Measurements from ENCODE around the gene PDE6B. TPM values are rescaled to one million over a fixed set of nuclear protein-coding genes. Genes with fewer than 3 reads are reported as not detected.

The PDE6B gene
- polyA plus RNA-seq, 1 donor: 27.1 TPM

GRCh38 chr4:709348-709747 lies 84.0 kb downstream of the PDE6B start:
- Histone ChIP-seq H3K27ac (ENCODE audit: low read length) (no peak overlapping the region), H3K4me3 (ENCODE audit: low read length) (no peak overlapping the region), H3K9me3 (ENCODE audit: control insufficient read depth, low read depth, low read length) (no peaks in the 10 kb centered on the region), H3K4me1 (ENCODE audit: control insufficient read depth, insufficient read depth, low read length) (peaks cover 11% of the 10 kb centered on the region), H3K36me3 (ENCODE audit: control insufficient read depth, insufficient read depth, low read length) (peaks cover 14% of the 10 kb centered on the region), H3K27me3 (ENCODE audit: control insufficient read depth, insufficient read depth, low read length) (no peaks in the 10 kb centered on the region)
- WGBS (ENCODE audit: insufficient coverage, low lambda C conversion rate): 100% methylated on average over 1 of the region's 6 CpGs
- no peak for DNase-seq

DNA sequence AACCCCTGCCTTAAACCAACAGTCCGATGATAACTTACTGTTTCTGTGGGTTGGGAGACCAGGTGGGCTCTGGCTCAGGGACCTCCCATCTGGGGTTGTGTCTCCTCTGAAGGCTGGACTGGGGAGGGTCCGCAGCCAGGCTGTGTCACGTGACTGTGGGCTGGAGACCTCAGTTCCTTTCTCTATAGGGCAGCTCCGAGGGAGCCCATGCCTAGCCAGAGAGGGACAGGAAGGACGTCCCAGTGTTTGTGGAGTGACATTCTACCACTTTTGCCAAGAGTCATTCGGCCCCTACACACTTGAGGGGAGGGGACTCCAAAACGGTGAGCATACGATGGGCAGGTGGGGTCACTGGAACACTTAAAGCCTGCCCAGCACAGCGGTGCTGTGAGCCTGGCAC lies 84.7 kb downstream of the PDE6B start:
- Histone ChIP-seq H3K27me3 (ENCODE audit: control insufficient read depth, insufficient read depth, low read length) (no peaks in the 10 kb centered on the region), H3K4me1 (ENCODE audit: control insufficient read depth, insufficient read depth, low read length) (peaks cover 9% of the 10 kb centered on the region), H3K9me3 (ENCODE audit: control insufficient read depth, low read depth, low read length) (no peaks in the 10 kb centered on the region), H3K36me3 (ENCODE audit: control insufficient read depth, insufficient read depth, low read length) (peaks cover 17% of the 10 kb centered on the region), H3K4me3 (ENCODE audit: low read length) (no peak overlapping the region), H3K27ac (ENCODE audit: low read length) (no peak overlapping the region)
- WGBS (ENCODE audit: insufficient coverage, low lambda C conversion rate): no CpG with 5 or more reads among the region's 9 CpGs
- DNase-seq: no peak

DNA sequence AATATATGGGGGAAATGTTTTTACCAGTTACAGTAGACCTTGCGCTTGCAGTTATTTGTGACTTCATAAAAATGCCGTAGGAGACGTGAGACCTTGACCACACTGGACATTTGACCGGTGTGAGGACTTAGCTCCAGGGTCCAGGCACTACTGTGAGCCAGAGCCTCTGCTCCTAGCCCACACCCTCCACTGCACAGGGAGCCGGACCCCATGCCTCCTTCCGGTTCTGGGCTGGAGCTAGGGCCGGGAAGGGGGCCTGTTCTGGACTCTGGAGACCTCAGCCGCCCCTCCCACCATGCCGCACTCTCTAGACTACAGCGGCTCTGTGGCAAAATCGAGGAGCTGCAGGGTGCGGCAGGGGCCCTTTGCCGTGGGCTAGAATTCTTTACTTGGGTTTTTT lies 85.5 kb downstream of the PDE6B start:
- Histone ChIP-seq H3K27me3 (ENCODE audit: control insufficient read depth, insufficient read depth, low read length) (no peaks in the 10 kb centered on the region), H3K4me1 (ENCODE audit: control insufficient read depth, insufficient read depth, low read length) (peaks cover 6% of the 10 kb centered on the region), H3K27ac (ENCODE audit: low read length) (no peak overlapping the region), H3K9me3 (ENCODE audit: control insufficient read depth, low read depth, low read length) (no peaks in the 10 kb centered on the region), H3K4me3 (ENCODE audit: low read length) (no peak overlapping the region), H3K36me3 (ENCODE audit: control insufficient read depth, insufficient read depth, low read length) (peaks cover 17% of the 10 kb centered on the region)
- no CpG with 5 or more reads among the region's 13 CpGs for WGBS (ENCODE audit: insufficient coverage, low lambda C conversion rate)
- DNase-seq: no peak

GRCh38 chr4:712093-712492 lies 86.7 kb downstream of the PDE6B start:
- peaks cover 2% of the 10 kb centered on the region for H3K4me1 ChIP-seq (ENCODE audit: control insufficient read depth, insufficient read depth, low read length)
- no CpG with 5 or more reads among the region's 3 CpGs for WGBS (ENCODE audit: insufficient coverage, low lambda C conversion rate)
- no peaks in the 10 kb centered on the region for H3K27me3 ChIP-seq (ENCODE audit: control insufficient read depth, insufficient read depth, low read length)
- H3K9me3 ChIP-seq (ENCODE audit: control insufficient read depth, low read depth, low read length): no peaks in the 10 kb centered on the region
- H3K27ac ChIP-seq (ENCODE audit: low read length): no peak overlapping the region
- H3K4me3 ChIP-seq (ENCODE audit: low read length): no peak overlapping the region
- peaks cover 17% of the 10 kb centered on the region for H3K36me3 ChIP-seq (ENCODE audit: control insufficient read depth, insufficient read depth, low read length)
- no peak for DNase-seq

DNA sequence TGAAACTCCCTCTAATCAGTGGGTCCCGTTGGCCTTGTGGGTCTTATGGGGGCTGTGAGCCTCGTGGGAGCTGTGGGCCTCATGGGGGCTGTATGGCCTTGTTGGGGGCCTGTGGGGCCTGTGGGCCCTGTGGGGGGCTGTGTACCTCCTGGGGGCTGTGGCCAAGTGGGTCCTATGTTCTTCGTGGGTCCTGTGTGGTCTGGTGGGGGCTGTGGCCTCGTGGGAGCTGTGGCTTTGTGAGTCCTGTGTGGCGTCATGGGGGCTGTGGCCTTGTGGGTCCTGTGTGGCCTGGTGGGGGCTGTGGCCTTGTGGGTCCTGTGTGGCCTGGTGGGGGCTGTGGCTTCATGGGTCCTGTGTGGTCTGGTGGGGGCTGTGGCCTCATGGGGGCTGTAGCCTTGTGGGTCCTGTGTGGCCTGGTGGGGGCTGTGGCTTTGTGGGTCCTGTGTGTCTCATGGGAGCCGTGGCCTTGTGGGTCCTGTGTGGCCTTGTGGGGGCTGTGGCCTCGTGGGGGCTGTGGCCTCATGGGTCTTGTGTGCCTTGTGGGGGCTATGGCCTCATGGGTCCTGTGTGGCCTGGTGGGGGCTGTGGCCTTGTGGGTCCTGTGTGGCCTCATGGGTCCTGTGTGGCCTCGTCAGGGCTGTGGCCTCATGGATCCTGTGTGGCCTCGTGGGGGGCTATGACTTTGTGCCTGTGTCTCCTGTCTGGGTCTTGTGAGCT lies 87.7 kb downstream of the PDE6B start:
- Histone ChIP-seq H3K27me3 (ENCODE audit: control insufficient read depth, insufficient read depth, low read length) (no peaks in the 10 kb centered on the region), H3K27ac (ENCODE audit: low read length) (no peak overlapping the region), H3K4me3 (ENCODE audit: low read length) (no peak overlapping the region), H3K36me3 (ENCODE audit: control insufficient read depth, insufficient read depth, low read length) (peaks cover 17% of the 10 kb centered on the region), H3K9me3 (ENCODE audit: control insufficient read depth, low read depth, low read length) (no peaks in the 10 kb centered on the region), H3K4me1 (ENCODE audit: control insufficient read depth, insufficient read depth, low read length) (no peaks in the 10 kb centered on the region)
- no CpG with 5 or more reads among the region's 9 CpGs for WGBS (ENCODE audit: insufficient coverage, low lambda C conversion rate)
- no peak for DNase-seq

DNA sequence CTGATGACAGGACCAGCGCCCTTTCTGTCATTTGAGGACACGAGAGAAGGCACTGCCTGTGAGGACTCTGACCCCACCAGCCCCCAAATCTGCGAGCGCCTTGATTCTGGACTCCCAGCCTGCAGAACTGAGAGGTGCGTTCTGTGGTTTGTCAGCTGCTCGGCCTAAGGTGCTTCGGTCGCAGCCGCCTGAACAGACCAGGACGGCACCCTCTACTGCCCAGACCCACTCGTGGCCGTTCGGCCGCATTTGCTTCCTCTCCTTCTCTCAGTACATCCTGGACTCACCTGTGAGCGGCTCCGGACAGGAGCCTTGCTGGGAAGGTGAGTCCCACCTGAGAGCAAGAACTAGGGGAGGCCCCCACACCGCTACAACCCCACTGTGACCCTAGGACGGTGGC lies 88.7 kb downstream of the PDE6B start:
- Histone ChIP-seq H3K4me1 (ENCODE audit: control insufficient read depth, insufficient read depth, low read length) (no peaks in the 10 kb centered on the region), H3K9me3 (ENCODE audit: control insufficient read depth, low read depth, low read length) (no peaks in the 10 kb centered on the region), H3K36me3 (ENCODE audit: control insufficient read depth, insufficient read depth, low read length) (peaks cover 12% of the 10 kb centered on the region), H3K27me3 (ENCODE audit: control insufficient read depth, insufficient read depth, low read length) (no peaks in the 10 kb centered on the region), H3K4me3 (ENCODE audit: low read length) (no peak overlapping the region), H3K27ac (ENCODE audit: low read length) (no peak overlapping the region)
- DNase-seq: no peak
- WGBS (ENCODE audit: insufficient coverage, low lambda C conversion rate): no CpG with 5 or more reads among the region's 18 CpGs

DNA sequence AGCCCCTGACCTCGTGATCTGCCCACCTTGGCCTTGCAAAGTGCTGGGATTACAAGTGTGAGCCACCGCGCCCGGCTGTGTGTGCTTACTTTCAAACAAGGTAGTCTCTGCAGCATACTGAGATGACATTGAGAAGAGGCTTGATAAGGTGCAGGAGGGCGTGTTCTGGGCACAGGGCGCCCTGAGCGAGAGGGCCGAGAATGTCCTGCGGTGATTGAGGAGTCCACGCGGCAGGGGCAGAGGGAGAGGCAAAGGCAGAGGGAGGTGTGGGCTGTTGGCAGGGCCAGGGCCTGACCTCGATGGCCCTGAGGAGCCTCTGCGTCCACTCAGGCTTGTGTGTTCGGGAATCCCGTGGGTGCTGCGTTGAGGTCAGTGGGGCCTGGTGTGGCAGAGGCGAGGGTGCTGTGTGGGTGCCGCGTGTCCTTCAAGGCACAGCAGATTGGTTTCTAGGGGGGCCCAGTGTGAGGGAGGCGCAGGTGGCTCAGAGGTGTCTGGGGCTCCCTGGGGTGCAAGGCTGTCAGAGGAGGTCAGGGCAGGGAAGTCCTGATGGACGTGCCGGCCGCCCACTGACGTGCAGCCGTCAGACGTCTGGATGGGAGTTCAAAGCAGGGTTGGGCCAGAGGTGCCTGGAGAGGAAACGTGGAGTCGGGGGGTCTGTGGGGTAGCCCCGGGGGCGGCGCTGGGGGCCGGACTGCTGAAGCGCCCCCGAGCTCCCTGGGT lies 92.4 kb downstream of the PDE6B start:
- H3K4me3 ChIP-seq (ENCODE audit: low read length): no peak overlapping the region
- H3K27me3 ChIP-seq (ENCODE audit: control insufficient read depth, insufficient read depth, low read length): no peaks in the 10 kb centered on the region
- H3K36me3 ChIP-seq (ENCODE audit: control insufficient read depth, insufficient read depth, low read length): peaks cover 11% of the 10 kb centered on the region
- DNase-seq: no peak
- no peak overlapping the region for H3K27ac ChIP-seq (ENCODE audit: low read length)
- WGBS (ENCODE audit: insufficient coverage, low lambda C conversion rate): no CpG with 5 or more reads among the region's 34 CpGs
- no peaks in the 10 kb centered on the region for H3K4me1 ChIP-seq (ENCODE audit: control insufficient read depth, insufficient read depth, low read length)
- H3K9me3 ChIP-seq (ENCODE audit: control insufficient read depth, low read depth, low read length): peaks cover 13% of the 10 kb centered on the region

DNA sequence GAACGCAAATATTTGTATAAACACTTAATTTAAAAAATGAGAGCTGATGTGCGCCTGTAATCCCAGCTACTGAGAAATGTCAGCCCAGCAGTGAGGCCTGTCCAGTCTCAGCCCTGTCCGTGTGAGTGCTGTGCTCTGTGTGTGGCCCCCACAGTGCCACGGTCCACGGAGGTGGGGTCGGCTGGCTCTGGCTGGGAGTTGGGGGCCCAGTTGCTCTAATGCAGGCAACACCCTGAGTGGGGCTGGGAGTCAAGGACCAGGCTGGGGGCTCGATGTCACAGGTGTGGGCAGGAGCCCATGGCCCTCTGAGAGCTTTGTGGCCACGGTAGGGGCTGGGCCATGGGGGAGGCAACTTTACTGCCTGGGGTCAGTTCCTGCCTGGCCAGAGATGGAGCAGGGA lies 93.1 kb downstream of the PDE6B start:
- no peak for DNase-seq
- Histone ChIP-seq H3K36me3 (ENCODE audit: control insufficient read depth, insufficient read depth, low read length) (peaks cover 16% of the 10 kb centered on the region), H3K27me3 (ENCODE audit: control insufficient read depth, insufficient read depth, low read length) (no peaks in the 10 kb centered on the region), H3K4me1 (ENCODE audit: control insufficient read depth, insufficient read depth, low read length) (peaks cover 2% of the 10 kb centered on the region), H3K27ac (ENCODE audit: low read length) (no peak overlapping the region), H3K4me3 (ENCODE audit: low read length) (no peak overlapping the region), H3K9me3 (ENCODE audit: control insufficient read depth, low read depth, low read length) (peaks cover 16% of the 10 kb centered on the region)
- no CpG with 5 or more reads among the region's 8 CpGs for WGBS (ENCODE audit: insufficient coverage, low lambda C conversion rate)

Other genes with a start within 250 kb of the PDE6B start
- gene ZNF721, start 126.4 kb upstream of the PDE6B start, polyA plus RNA-seq: 35.3 TPM
- 56.1 TPM for gene PIGG, start 126.4 kb upstream of the PDE6B start, polyA plus RNA-seq
- 0.58 TPM for gene TMEM271, start 49.3 kb upstream of the PDE6B start, polyA plus RNA-seq
- 477 TPM for gene ATP5ME, start 48.7 kb downstream of the PDE6B start, polyA plus RNA-seq
- 56.4 TPM for gene MYL5, start 49.0 kb downstream of the PDE6B start, polyA plus RNA-seq
- gene SLC49A3, start 63.6 kb downstream of the PDE6B start, polyA plus RNA-seq: 4.6 TPM
- 78.0 TPM for gene PCGF3, start 80.3 kb downstream of the PDE6B start, polyA plus RNA-seq
- 2.8 TPM for gene CPLX1, start 200.6 kb downstream of the PDE6B start, polyA plus RNA-seq